ENCODE measurements around the gene DDX1.
"Not testable (repeated sequence)": the region's sequence is repeated elsewhere in the genome, so short reads cannot be mapped to it uniquely, and the experiment has no call there.

The DDX1 gene
- 44.9 to 54.1 (median 53.4) reads per million in 3 donors for total RNA-seq

GRCh38 chr2:15591692-15592463, at the start of gene DDX1:
DDX1 (plus strand) TSS chr2:15591868; CDS start chr2:15591934, 66 bp downstream.
- DNase-seq: peak; percentile 67 to 75 (median 70)
- H3K36me3 ChIP-seq (ENCODE audit: control insufficient read depth, insufficient read depth, low read length): peaks cover 12% of the 10 kb centered on the region
- no peaks in the 10 kb centered on the region for H3K9me3 ChIP-seq (ENCODE audit: control insufficient read depth, low read length)
- H3K4me1 ChIP-seq (ENCODE audit: control insufficient read depth, insufficient read depth, low read length, poor library complexity, severe bottlenecking): peaks cover 15% of the 10 kb centered on the region
- H3K27ac ChIP-seq (ENCODE audit: insufficient read depth, low read length, poor library complexity, severe bottlenecking): peak within 1 kb of the TSS; percentile 73
- H3K4me3 ChIP-seq (ENCODE audit: insufficient read depth, low read depth, low read length, poor library complexity, severe bottlenecking): peak within 1 kb of the TSS; percentile 93
- H3K27me3 ChIP-seq (replicated peaks; ENCODE audit: control insufficient read depth, insufficient read depth, low read length, poor library complexity, severe bottlenecking): no peaks in the 10 kb centered on the region

GRCh38 chr2:15542269-15542668, 49.4 kb upstream of the DDX1 start:
- H3K36me3 ChIP-seq (ENCODE audit: control insufficient read depth, insufficient read depth, low read length); H3K27me3 ChIP-seq (replicated peaks; ENCODE audit: control insufficient read depth, insufficient read depth, low read length, poor library complexity, severe bottlenecking); H3K9me3 ChIP-seq (ENCODE audit: control insufficient read depth, low read length); H3K4me3 ChIP-seq (ENCODE audit: insufficient read depth, low read depth, low read length, poor library complexity, severe bottlenecking); H3K27ac ChIP-seq (ENCODE audit: insufficient read depth, low read length, poor library complexity, severe bottlenecking); H3K4me1 ChIP-seq (ENCODE audit: control insufficient read depth, insufficient read depth, low read length, poor library complexity, severe bottlenecking); DNase-seq: not testable (repeated sequence)

- Histone ChIP-seq H3K27me3 (replicated peaks; ENCODE audit: control insufficient read depth, insufficient read depth, low read length, poor library complexity, severe bottlenecking) (no peaks in the 10 kb centered on the region), H3K4me3 (ENCODE audit: insufficient read depth, low read depth, low read length, poor library complexity, severe bottlenecking) (no peak overlapping the region), H3K27ac (ENCODE audit: insufficient read depth, low read length, poor library complexity, severe bottlenecking) (no peak overlapping the region), H3K36me3 (ENCODE audit: control insufficient read depth, insufficient read depth, low read length) (peaks cover 9% of the 10 kb centered on the region), H3K4me1 (ENCODE audit: control insufficient read depth, insufficient read depth, low read length, poor library complexity, severe bottlenecking) (no peaks in the 10 kb centered on the region), H3K9me3 (ENCODE audit: control insufficient read depth, low read length) (no peaks in the 10 kb centered on the region)
- DNase-seq: no peak
Observed at GRCh38 chr2:15543053-15543452, 48.6 kb upstream of the DDX1 start.

- Histone ChIP-seq H3K27me3 (replicated peaks; ENCODE audit: control insufficient read depth, insufficient read depth, low read length, poor library complexity, severe bottlenecking) (no peaks in the 10 kb centered on the region), H3K4me3 (ENCODE audit: insufficient read depth, low read depth, low read length, poor library complexity, severe bottlenecking) (no peak overlapping the region), H3K36me3 (ENCODE audit: control insufficient read depth, insufficient read depth, low read length) (peaks cover 10% of the 10 kb centered on the region), H3K27ac (ENCODE audit: insufficient read depth, low read length, poor library complexity, severe bottlenecking) (no peak overlapping the region), H3K9me3 (ENCODE audit: control insufficient read depth, low read length) (no peaks in the 10 kb centered on the region), H3K4me1 (ENCODE audit: control insufficient read depth, insufficient read depth, low read length, poor library complexity, severe bottlenecking) (no peaks in the 10 kb centered on the region)
- DNase-seq: no peak
Observed at GRCh38 chr2:15543541-15543940, 48.1 kb upstream of the DDX1 start.

- no peak overlapping the region for H3K4me3 ChIP-seq (ENCODE audit: insufficient read depth, low read depth, low read length, poor library complexity, severe bottlenecking)
Observed at GRCh38 chr2:15544227-15544626, 47.4 kb upstream of the DDX1 start.

GRCh38 chr2:15546297-15547098, 45.2 kb upstream of the DDX1 start:
- no peak for DNase-seq
- H3K4me3 ChIP-seq (ENCODE audit: insufficient read depth, low read depth, low read length, poor library complexity, severe bottlenecking): no peak overlapping the region

More at GRCh38 chr2:15544227-15544626, 47.4 kb upstream of the DDX1 start:
- H3K9me3 ChIP-seq (ENCODE audit: control insufficient read depth, low read length): no peaks in the 10 kb centered on the region
- H3K27me3 ChIP-seq (replicated peaks; ENCODE audit: control insufficient read depth, insufficient read depth, low read length, poor library complexity, severe bottlenecking): no peaks in the 10 kb centered on the region
- DNase-seq: no peak
- peaks cover 7% of the 10 kb centered on the region for H3K36me3 ChIP-seq (ENCODE audit: control insufficient read depth, insufficient read depth, low read length)
- H3K4me1 ChIP-seq (ENCODE audit: control insufficient read depth, insufficient read depth, low read length, poor library complexity, severe bottlenecking): no peaks in the 10 kb centered on the region
- no peak overlapping the region for H3K27ac ChIP-seq (ENCODE audit: insufficient read depth, low read length, poor library complexity, severe bottlenecking)

GRCh38 chr2:15547115-15547876, 44.4 kb upstream of the DDX1 start:
- Histone ChIP-seq H3K4me1 (ENCODE audit: control insufficient read depth, insufficient read depth, low read length, poor library complexity, severe bottlenecking) (no peaks in the 10 kb centered on the region), H3K36me3 (ENCODE audit: control insufficient read depth, insufficient read depth, low read length) (peaks cover 7% of the 10 kb centered on the region), H3K4me3 (ENCODE audit: insufficient read depth, low read depth, low read length, poor library complexity, severe bottlenecking) (no peak overlapping the region), H3K9me3 (ENCODE audit: control insufficient read depth, low read length) (no peaks in the 10 kb centered on the region), H3K27me3 (replicated peaks; ENCODE audit: control insufficient read depth, insufficient read depth, low read length, poor library complexity, severe bottlenecking) (no peaks in the 10 kb centered on the region), H3K27ac (ENCODE audit: insufficient read depth, low read length, poor library complexity, severe bottlenecking) (no peak overlapping the region)
- no peak for DNase-seq

More at GRCh38 chr2:15546297-15547098, 45.2 kb upstream of the DDX1 start:
- Histone ChIP-seq H3K4me1 (ENCODE audit: control insufficient read depth, insufficient read depth, low read length, poor library complexity, severe bottlenecking) (no peaks in the 10 kb centered on the region), H3K36me3 (ENCODE audit: control insufficient read depth, insufficient read depth, low read length) (peaks cover 7% of the 10 kb centered on the region), H3K9me3 (ENCODE audit: control insufficient read depth, low read length) (no peaks in the 10 kb centered on the region), H3K27ac (ENCODE audit: insufficient read depth, low read length, poor library complexity, severe bottlenecking) (no peak overlapping the region), H3K27me3 (replicated peaks; ENCODE audit: control insufficient read depth, insufficient read depth, low read length, poor library complexity, severe bottlenecking) (no peaks in the 10 kb centered on the region)

GRCh38 chr2:15548974-15549373, 42.7 kb upstream of the DDX1 start:
- no peak for DNase-seq
- Histone ChIP-seq H3K4me3 (ENCODE audit: insufficient read depth, low read depth, low read length, poor library complexity, severe bottlenecking) (no peak overlapping the region), H3K36me3 (ENCODE audit: control insufficient read depth, insufficient read depth, low read length) (peaks cover 4% of the 10 kb centered on the region), H3K9me3 (ENCODE audit: control insufficient read depth, low read length) (no peaks in the 10 kb centered on the region), H3K27ac (ENCODE audit: insufficient read depth, low read length, poor library complexity, severe bottlenecking) (no peak overlapping the region), H3K4me1 (ENCODE audit: control insufficient read depth, insufficient read depth, low read length, poor library complexity, severe bottlenecking) (no peaks in the 10 kb centered on the region), H3K27me3 (replicated peaks; ENCODE audit: control insufficient read depth, insufficient read depth, low read length, poor library complexity, severe bottlenecking) (no peaks in the 10 kb centered on the region)

- Histone ChIP-seq H3K36me3 (ENCODE audit: control insufficient read depth, insufficient read depth, low read length) (peaks cover 4% of the 10 kb centered on the region), H3K4me1 (ENCODE audit: control insufficient read depth, insufficient read depth, low read length, poor library complexity, severe bottlenecking) (no peaks in the 10 kb centered on the region), H3K9me3 (ENCODE audit: control insufficient read depth, low read length) (no peaks in the 10 kb centered on the region), H3K27ac (ENCODE audit: insufficient read depth, low read length, poor library complexity, severe bottlenecking) (no peak overlapping the region), H3K4me3 (ENCODE audit: insufficient read depth, low read depth, low read length, poor library complexity, severe bottlenecking) (no peak overlapping the region), H3K27me3 (replicated peaks; ENCODE audit: control insufficient read depth, insufficient read depth, low read length, poor library complexity, severe bottlenecking) (no peaks in the 10 kb centered on the region)
- DNase-seq: no peak
Observed at GRCh38 chr2:15553519-15553918, 38.1 kb upstream of the DDX1 start.

All from effector memory CD4-positive, alpha-beta T cell (primary cell).